HepG2 (cell line): ENCODE measurements around the gene JPH4. TPM values are rescaled to one million over a fixed set of nuclear protein-coding genes. Genes with fewer than 3 reads are reported as not detected.

Experiments used
- AFF4 ChIP-seq: sonication (generic); formaldehyde crosslinking; IDR thresholded peaks from 2 replicates; pipeline ENCODE4 v1.4.0; 2020; ENCODE audit warnings: missing genetic modification reagents
- GPN1 ChIP-seq: sonication (generic); formaldehyde crosslinking; IDR thresholded peaks from 2 replicates; pipeline ENCODE4 v1.5.1; 2020; ENCODE audit warnings: missing genetic modification reagents, borderline replicate concordance
- MEIS1 ChIP-seq: sonication (generic); formaldehyde crosslinking; IDR thresholded peaks from 2 replicates; pipeline ENCODE4 v1.9.0; 2021; ENCODE audit warnings: mild to moderate bottlenecking, missing genetic modification reagents, moderate library complexity, borderline replicate concordance
- PRDM4 ChIP-seq: sonication (generic); formaldehyde crosslinking; IDR thresholded peaks from 2 replicates; pipeline ENCODE4 v1.9.0; 2021; ENCODE audit warnings: missing genetic modification reagents, borderline replicate concordance
- TGIF2 ChIP-seq: IDR thresholded peaks from 2 replicates; pipeline ENCODE4 v1.6.1; 2016; ENCODE audit warnings: control low read depth, missing compliant biosample characterization
- ZFP1 ChIP-seq: IDR thresholded peaks from 2 replicates; pipeline ENCODE4 v1.6.1; 2016
- polyA plus RNA-seq, 8 experiments: library from polyadenylated mRNA; depleted of rRNA in 3 of 8; stranded (reverse) in 7 of 8; unstranded in 1 of 8; fragments of >200 nt; fragmentation: Illumina TruSeq in 4 of 8; extraction: Trizol in 4 of 8; gene quantifications; 2 replicates each; pipeline versions ENCODE4 v1.2.1 to v1.2.3, GENCODE V29; 2011 to 2016; ENCODE audit warnings: low read depth in 4 of 8, missing spikeins in 1 of 8, mixed read lengths in 1 of 8; ENCODE audit not compliant: insufficient read depth in 1 of 8
- total RNA-seq, 5 experiments: library from RNA; depleted of rRNA; stranded (reverse); fragments of >200 nt; fragmentation: Illumina TruSeq; extraction: Trizol; gene quantifications; 2 replicates each; pipeline ENCODE4 v1.2.3, GENCODE V29; 2016; ENCODE audit warnings: low read depth in 1 of 5
- TF ChIP-seq, protein P1 (sequence below): IDR thresholded peaks from 2 replicates; pipeline ENCODE4 v1.6.1; 2012; ENCODE audit warnings: low read length, improper control_type of control experiment
- TF ChIP-seq, protein P2 (sequence below): sonication (generic); formaldehyde crosslinking; IDR thresholded peaks from 2 replicates; pipeline ENCODE4 v1.8.0; 2022; ENCODE audit warnings: mild to moderate bottlenecking, missing genetic modification reagents, borderline replicate concordance

Gene JPH4
- total and polyA plus RNA-seq, 2 of the 13 experiments (the other 11 are each of a cell fraction or from before 2014, with no cell fraction given) = 0.08 to 0.22 TPM

GRCh38 chr14:23610090-23610814 lies 31.7 kb upstream of the JPH4 start (continued):
- TF ChIP-seq, protein P1, sequence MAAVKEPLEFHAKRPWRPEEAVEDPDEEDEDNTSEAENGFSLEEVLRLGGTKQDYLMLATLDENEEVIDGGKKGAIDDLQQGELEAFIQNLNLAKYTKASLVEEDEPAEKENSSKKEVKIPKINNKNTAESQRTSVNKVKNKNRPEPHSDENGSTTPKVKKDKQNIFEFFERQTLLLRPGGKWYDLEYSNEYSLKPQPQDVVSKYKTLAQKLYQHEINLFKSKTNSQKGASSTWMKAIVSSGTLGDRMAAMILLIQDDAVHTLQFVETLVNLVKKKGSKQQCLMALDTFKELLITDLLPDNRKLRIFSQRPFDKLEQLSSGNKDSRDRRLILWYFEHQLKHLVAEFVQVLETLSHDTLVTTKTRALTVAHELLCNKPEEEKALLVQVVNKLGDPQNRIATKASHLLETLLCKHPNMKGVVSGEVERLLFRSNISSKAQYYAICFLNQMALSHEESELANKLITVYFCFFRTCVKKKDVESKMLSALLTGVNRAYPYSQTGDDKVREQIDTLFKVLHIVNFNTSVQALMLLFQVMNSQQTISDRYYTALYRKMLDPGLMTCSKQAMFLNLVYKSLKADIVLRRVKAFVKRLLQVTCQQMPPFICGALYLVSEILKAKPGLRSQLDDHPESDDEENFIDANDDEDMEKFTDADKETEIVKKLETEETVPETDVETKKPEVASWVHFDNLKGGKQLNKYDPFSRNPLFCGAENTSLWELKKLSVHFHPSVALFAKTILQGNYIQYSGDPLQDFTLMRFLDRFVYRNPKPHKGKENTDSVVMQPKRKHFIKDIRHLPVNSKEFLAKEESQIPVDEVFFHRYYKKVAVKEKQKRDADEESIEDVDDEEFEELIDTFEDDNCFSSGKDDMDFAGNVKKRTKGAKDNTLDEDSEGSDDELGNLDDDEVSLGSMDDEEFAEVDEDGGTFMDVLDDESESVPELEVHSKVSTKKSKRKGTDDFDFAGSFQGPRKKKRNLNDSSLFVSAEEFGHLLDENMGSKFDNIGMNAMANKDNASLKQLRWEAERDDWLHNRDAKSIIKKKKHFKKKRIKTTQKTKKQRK = no peak
- TF ChIP-seq GPN1 = no peak
- TF ChIP-seq MEIS1 (CRISPR knock-in tag) = peak; percentile 66
- no peak for TF ChIP-seq PRDM4 (CRISPR knock-in tag)
- peak; percentile 52; the same call in 1 of the 2 replicates for TF ChIP-seq ZFP1 (CRISPR knock-in tag)
- peak; percentile 34; the same call in 1 of the 2 replicates for TF ChIP-seq TGIF2 (CRISPR knock-in tag)
- TF ChIP-seq AFF4 (CRISPR knock-in tag) = peak; percentile 22; the same call in 1 of the 2 replicates
- TF ChIP-seq, protein P2, sequence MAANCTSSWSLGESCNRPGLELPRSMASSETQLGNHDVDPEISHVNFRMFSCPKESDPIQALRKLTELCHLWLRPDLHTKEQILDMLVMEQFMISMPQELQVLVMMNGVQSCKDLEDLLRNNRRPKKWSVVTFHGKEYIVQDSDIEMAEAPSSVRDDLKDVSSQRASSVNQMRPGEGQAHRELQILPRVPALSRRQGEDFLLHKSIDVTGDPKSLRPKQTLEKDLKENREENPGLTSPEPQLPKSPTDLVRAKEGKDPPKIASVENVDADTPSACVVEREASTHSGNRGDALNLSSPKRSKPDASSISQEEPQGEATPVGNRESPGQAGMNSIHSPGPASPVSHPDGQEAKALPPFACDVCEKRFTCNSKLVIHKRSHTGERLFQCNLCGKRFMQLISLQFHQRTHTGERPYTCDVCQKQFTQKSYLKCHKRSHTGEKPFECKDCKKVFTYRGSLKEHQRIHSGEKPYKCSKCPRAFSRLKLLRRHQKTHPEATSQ (CRISPR knock-in tag) = no peak
